H1 (cell line): ENCODE results near the gene DICER1. TPM values are rescaled to one million over a fixed set of nuclear protein-coding genes. Genes with fewer than 3 reads are reported as not detected.

Experiments used
- KDM5A ChIP-seq: fragments of 200-600 bp; IDR thresholded peaks from 2 replicates; pipeline ENCODE4 v1.7.1; 2012; ENCODE audit warnings: mild to moderate bottlenecking, low read length, inconsistent platforms, mixed read lengths
- SIN3A ChIP-seq, 2 experiments: IDR thresholded peaks in 1 of 2; conservative IDR thresholded peaks in 1 of 2; 2 replicates each; pipeline ENCODE4 v1.6.1; 2011 to 2012; ENCODE audit warnings: low read length in 2 of 2, improper control_type of control experiment in 1 of 2, low read depth in 1 of 2, mild to moderate bottlenecking in 1 of 2
- SRF ChIP-seq: IDR thresholded peaks from 2 replicates; pipeline ENCODE4 v1.6.1; 2011; ENCODE audit warnings: mild to moderate bottlenecking, low read depth, low read length, moderate library complexity
- SUZ12 ChIP-seq: fragments of 200-600 bp; sonication (generic); IDR thresholded peaks from 2 replicates; pipeline ENCODE4 v1.6.1; 2012; ENCODE audit warnings: mild to moderate bottlenecking, inconsistent platforms, low read length, moderate library complexity, mixed read lengths
- polyA plus RNA-seq, 7 experiments: library from polyadenylated mRNA; depleted of rRNA in 3 of 7; stranded (reverse) in 5 of 7; unstranded in 2 of 7; fragments of >200 nt in 5 of 7; fragments of 200-250 nt in 2 of 7; gene quantifications; 1 replicate in 5 of 7; 2 replicates in 1 of 7; 4 replicates in 1 of 7; pipeline versions ENCODE4 v1.2.1 to v1.2.3, GENCODE V29; 2011 to 2013; ENCODE audit warnings: missing spikeins in 2 of 7, mixed read lengths in 2 of 7
- total RNA-seq: library from RNA; stranded (reverse); fragmentation: NEBNext Ultra II Directional; extraction: Animal tissue kit (Norgen Biotek cat#: 25700); gene quantifications from 2 replicates; pipeline ENCODE4 v1.2.1, GENCODE V29; 2021

DICER1 gene
- total and polyA plus RNA-seq, 2 of the 8 experiments (the other 6 are each of a cell fraction or from before 2014, with no cell fraction given) = 11.9 to 61.8 TPM

GRCh38 chr14:95189367-95190132, 32.2 kb upstream of the DICER1 start (continued):
- TF ChIP-seq SUZ12 (no peak), KDM5A (no peak), SRF (no peak), SIN3A (conservative IDR thresholded peaks at IDR 0.05 in 1 of 2, IDR thresholded peaks at IDR 0.05 in 1 of 2; ENCODE audit: low read depth in 1 of 2, low read length in 2 of 2) (no peak)
- TF ChIP-seq, all 59 proteins: peak for 0
